Upper lobe of left lung (tissue), 6 donors: ENCODE results near the gene ATP6V1G3. TPM values are rescaled to one million over a fixed set of nuclear protein-coding genes. Genes with fewer than 3 reads are reported as not detected.

ENCODE experiments used
- ATAC-seq, 2 donors: fragments of 200-7000 bp; cut with Tn5 transposase; one replicate each; pipeline ENCODE4 v1.9.1; 2022; ENCODE audit warnings: mild to moderate bottlenecking in 2 of 2, moderate library complexity in 2 of 2; ENCODE audit not compliant: low FRiP score in 2 of 2
- DNase-seq, 2 donors: peaks; one replicate each; pipeline ENCODE4 v3.0.0-alpha.2; 2019 to 2020
- H3K27ac ChIP-seq, 4 donors: fragments of 200-600 bp; sonication (generic); one replicate each; pipeline ENCODE4 v1.5.1; 2016 to 2019
- H3K27me3 ChIP-seq, 4 donors: fragments of 200-600 bp; sonication (generic); one replicate each; pipeline ENCODE4 v1.5.1; 2017 to 2019
- H3K36me3 ChIP-seq, 4 donors: fragments of 200-600 bp; sonication (generic); one replicate each; pipeline ENCODE4 v1.5.1; 2016 to 2019
- H3K4me1 ChIP-seq, 4 donors: fragments of 200-600 bp; sonication (generic); one replicate each; pipeline ENCODE4 v1.5.1; 2018 to 2019
- H3K4me3 ChIP-seq, 4 donors: fragments of 200-600 bp; sonication (generic); one replicate each; pipeline ENCODE4 v1.5.1; 2017 to 2019; ENCODE audit warnings: mild to moderate bottlenecking in 2 of 4, moderate library complexity in 1 of 4
- H3K9me3 ChIP-seq, 4 donors: fragments of 200-600 bp; sonication (generic); one replicate each; pipeline ENCODE4 v1.5.1; 2018 to 2019
- EP300 ChIP-seq, 4 donors: sonication (generic); formaldehyde crosslinking; IDR thresholded peaks; one replicate each; pipeline ENCODE4 v1.5.1; 2017; ENCODE audit warnings: antibody characterized with exemption in 4 of 4, control low read depth in 2 of 4
- POLR2A ChIP-seq, 4 donors: fragments of 450-650 bp; IDR thresholded peaks; one replicate each; pipeline ENCODE4 v1.5.1; 2016 to 2017; ENCODE audit warnings: antibody characterized with exemption in 4 of 4, mild to moderate bottlenecking in 2 of 4
- POLR2AphosphoS5 ChIP-seq, 2 donors: sonication (generic); formaldehyde crosslinking; IDR thresholded peaks; one replicate each; pipeline ENCODE4 v1.5.1; 2017; ENCODE audit warnings: antibody characterized with exemption in 2 of 2
- WGBS, 2 donors: methylation state at CpG; one replicate each; pipeline ENCODE4 v1.1.5; 2017 to 2018; 5-methylcytosine and 5-hydroxymethylcytosine counted together
- total RNA-seq, 6 donors: library from RNA; depleted of rRNA in 4 of 6; stranded (reverse); fragments of >200 nt in 4 of 6; gene quantifications; one replicate each; pipeline versions ENCODE4 v1.1.0 to v1.2.1, GENCODE V29; 2016 to 2021
- TF ChIP-seq, protein P1 (sequence below), 6 experiments: fragments of 450-650 bp in 4 of 6; fragments of 200-600 bp in 2 of 6; sonication (generic) in 2 of 6; IDR thresholded peaks; one replicate each; pipeline ENCODE4 v1.5.1; 2016 to 2019; ENCODE audit warnings: antibody characterized with exemption in 6 of 6
- donor health status: DM: no; HTN: no; CAD: no; lungs with moderate emphysema.
- donor health status: DM: no; HTN: yes; CAD: no; lungs with severe emphysema.

The ATP6V1G3 gene
- total RNA-seq, 6 donors from 2014 or later: not detected

DNA sequence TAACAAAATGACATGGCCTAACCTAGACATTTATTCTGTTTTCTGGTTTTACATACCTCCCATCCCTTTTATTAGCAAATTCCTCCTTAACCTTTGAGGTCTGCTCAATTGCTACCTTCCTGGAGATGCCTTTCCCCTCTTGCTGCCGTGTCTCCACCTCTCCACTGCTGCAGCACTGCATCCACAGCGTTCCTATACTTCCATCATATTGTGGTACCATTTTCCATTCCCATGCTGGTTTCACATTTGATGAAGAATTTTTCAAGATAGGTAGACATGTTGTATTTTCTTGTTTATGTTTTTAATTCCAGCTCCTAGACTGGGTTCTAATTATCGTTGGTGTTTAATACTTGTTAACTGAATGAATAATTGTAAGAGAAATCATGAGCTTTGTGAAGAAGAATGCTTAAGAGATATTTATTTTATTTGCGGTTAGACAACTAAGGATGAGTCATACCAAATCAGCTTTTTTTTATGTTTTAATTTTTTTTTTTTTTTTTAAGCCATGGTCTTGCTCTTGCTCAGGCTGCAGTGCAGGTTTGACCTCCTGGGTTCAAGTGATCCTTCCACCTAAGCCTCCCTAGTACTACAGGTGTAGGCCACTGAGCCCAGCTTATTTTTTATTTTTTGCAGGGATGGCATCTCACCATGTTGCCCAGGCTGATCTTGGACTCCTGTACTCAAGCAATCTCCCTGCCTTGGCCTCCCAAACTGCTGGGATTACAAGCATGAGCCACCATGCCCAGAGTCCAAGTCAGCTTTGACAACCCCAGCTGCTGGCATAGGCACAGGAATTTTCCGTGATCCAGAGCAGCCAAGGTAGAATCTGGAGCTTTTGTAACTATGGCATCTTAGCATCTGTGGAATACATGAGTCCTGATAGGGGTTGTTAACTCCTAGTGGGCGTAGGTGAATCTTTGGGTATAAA lies 44.0 kb downstream of the ATP6V1G3 start:
- H3K27ac ChIP-seq: no peak overlapping the region
- no peaks in the 10 kb centered on the region for H3K9me3 ChIP-seq
- H3K4me3 ChIP-seq: no peak overlapping the region
- H3K4me1 ChIP-seq: no peaks in the 10 kb centered on the region
- no peaks in the 10 kb centered on the region for H3K36me3 ChIP-seq
- ATAC-seq: peak in 1 of 2 donors; percentile 51
- WGBS, 2 donors: 94% methylated on average over 6 of the region's 6 CpGs
- H3K27me3 ChIP-seq: no peaks in the 10 kb centered on the region
- TF ChIP-seq POLR2A (IDR thresholded peaks at IDR 0.05) (no peak), EP300 (IDR thresholded peaks at IDR 0.05) (no peak), POLR2AphosphoS5 (IDR thresholded peaks at IDR 0.05) (no peak)
- TF ChIP-seq, protein P1, sequence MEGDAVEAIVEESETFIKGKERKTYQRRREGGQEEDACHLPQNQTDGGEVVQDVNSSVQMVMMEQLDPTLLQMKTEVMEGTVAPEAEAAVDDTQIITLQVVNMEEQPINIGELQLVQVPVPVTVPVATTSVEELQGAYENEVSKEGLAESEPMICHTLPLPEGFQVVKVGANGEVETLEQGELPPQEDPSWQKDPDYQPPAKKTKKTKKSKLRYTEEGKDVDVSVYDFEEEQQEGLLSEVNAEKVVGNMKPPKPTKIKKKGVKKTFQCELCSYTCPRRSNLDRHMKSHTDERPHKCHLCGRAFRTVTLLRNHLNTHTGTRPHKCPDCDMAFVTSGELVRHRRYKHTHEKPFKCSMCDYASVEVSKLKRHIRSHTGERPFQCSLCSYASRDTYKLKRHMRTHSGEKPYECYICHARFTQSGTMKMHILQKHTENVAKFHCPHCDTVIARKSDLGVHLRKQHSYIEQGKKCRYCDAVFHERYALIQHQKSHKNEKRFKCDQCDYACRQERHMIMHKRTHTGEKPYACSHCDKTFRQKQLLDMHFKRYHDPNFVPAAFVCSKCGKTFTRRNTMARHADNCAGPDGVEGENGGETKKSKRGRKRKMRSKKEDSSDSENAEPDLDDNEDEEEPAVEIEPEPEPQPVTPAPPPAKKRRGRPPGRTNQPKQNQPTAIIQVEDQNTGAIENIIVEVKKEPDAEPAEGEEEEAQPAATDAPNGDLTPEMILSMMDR (IDR thresholded peaks at IDR 0.05): no peak
- DNase-seq: no peak

DNA sequence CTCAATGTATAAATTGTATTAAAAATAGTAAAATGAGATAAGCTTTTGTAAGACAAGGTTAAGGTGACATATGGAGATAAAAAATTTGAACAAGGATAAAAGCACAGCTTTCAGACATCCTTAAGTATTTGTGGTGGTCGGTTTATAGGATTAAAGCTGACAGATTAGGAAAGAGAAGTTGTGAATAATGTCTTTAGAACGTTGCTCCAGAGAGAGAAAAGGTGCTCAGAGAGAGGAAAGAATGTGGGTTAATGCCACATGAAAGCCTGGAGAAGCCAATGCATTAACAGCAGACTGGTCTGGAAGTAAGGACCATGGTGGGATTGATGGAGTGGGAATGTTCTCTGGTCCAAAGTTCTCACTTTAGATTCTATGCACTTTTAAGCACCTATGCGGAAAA lies 44.8 kb downstream of the ATP6V1G3 start:
- 58 to 77% methylated on average over 3 of the region's 3 CpGs for WGBS, 2 donors
- TF ChIP-seq EP300 (IDR thresholded peaks at IDR 0.05): no peak
- no peak for TF ChIP-seq POLR2A (IDR thresholded peaks at IDR 0.05)
- no peak for TF ChIP-seq POLR2AphosphoS5 (IDR thresholded peaks at IDR 0.05)
- TF ChIP-seq, protein P1 (IDR thresholded peaks at IDR 0.05): no peak
- Histone ChIP-seq H3K4me3 (no peak overlapping the region), H3K27ac (no peak overlapping the region), H3K27me3 (no peaks in the 10 kb centered on the region), H3K4me1 (no peaks in the 10 kb centered on the region), H3K36me3 (no peaks in the 10 kb centered on the region), H3K9me3 (no peaks in the 10 kb centered on the region)
- ATAC-seq (no peak), DNase-seq (no peak)

DNA sequence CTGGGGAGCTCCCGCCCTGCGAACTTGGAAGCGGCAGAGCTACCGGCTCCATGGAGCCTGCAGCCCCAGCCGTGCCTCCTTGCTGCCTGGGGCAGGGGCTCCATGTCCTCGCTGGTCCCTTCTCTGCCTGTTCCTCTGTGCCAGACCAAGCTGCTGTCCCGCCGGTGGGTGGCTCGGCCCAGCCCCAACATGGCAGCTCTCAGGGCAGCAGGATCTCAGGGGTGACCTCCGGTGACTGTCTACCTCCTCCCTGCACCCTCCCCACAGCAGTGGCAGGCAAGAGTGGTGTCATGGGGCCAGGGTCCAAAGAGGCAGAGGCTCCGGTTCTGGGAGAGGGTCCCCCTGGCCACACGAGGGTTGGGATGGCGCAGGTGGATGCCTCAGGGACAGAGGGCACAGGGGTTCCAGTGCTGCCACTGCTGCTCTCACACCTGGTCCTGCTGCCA lies 45.8 kb downstream of the ATP6V1G3 start:
- no peaks in the 10 kb centered on the region for H3K9me3 ChIP-seq
- DNase-seq: peak in 1 of 2 donors; percentile 64
- H3K27me3 ChIP-seq: no peaks in the 10 kb centered on the region
- no peaks in the 10 kb centered on the region for H3K4me1 ChIP-seq
- no peak overlapping the region for H3K27ac ChIP-seq
- H3K36me3 ChIP-seq: no peaks in the 10 kb centered on the region
- ATAC-seq: peak in 1 of 2 donors; percentile 30
- TF ChIP-seq EP300 (IDR thresholded peaks at IDR 0.05): no peak
- no peak for TF ChIP-seq POLR2A (IDR thresholded peaks at IDR 0.05)
- TF ChIP-seq, protein P1 (IDR thresholded peaks at IDR 0.05): no peak
- no peak for TF ChIP-seq POLR2AphosphoS5 (IDR thresholded peaks at IDR 0.05)
- 95 to 96% methylated on average over 7 to 13 of the region's 13 CpGs for WGBS, 2 donors
- H3K4me3 ChIP-seq: no peak overlapping the region

DNA sequence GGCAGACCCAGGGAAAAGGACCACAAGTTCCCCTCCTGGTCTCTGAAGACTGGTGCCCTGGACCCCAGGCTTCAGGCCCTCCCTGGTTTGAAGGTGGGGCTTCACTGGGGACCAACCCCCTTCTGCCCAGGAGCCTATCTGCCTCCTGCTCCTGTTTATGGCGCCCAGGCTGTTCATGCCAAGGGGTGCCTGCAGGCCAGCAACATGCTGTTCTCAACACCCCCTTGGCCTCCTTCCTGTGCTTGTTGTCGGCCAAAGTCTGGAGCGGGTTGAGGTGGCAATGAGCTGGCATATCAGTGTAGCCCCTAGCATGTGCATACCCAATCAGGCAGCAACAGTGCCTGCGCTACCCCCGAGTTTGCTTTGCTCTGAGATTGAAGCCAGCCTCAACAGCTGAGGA lies 46.3 kb downstream of the ATP6V1G3 start:
- no peak overlapping the region for H3K27ac ChIP-seq
- 94% methylated on average over 5 of the region's 5 CpGs; no CpG with 5 or more reads in 1 of the 2 donors for WGBS, 2 donors
- H3K9me3 ChIP-seq: no peaks in the 10 kb centered on the region
- no peaks in the 10 kb centered on the region for H3K27me3 ChIP-seq
- TF ChIP-seq POLR2A (IDR thresholded peaks at IDR 0.05) (no peak), EP300 (IDR thresholded peaks at IDR 0.05) (no peak), POLR2AphosphoS5 (IDR thresholded peaks at IDR 0.05) (no peak)
- TF ChIP-seq, protein P1 (IDR thresholded peaks at IDR 0.05): no peak
- H3K4me3 ChIP-seq: no peak overlapping the region
- DNase-seq (no peak), ATAC-seq (peak in 1 of 2 donors; percentile 26)
- H3K4me1 ChIP-seq: no peaks in the 10 kb centered on the region
- H3K36me3 ChIP-seq: no peaks in the 10 kb centered on the region
